CD4-positive, alpha-beta memory T cell (primary cell): ENCODE data around the gene COL7A1. TPM values are rescaled to one million over a fixed set of nuclear protein-coding genes. Genes with fewer than 3 reads are reported as not detected.
A peak's percentile ranks its signal among the peaks of the same experiment; 100 is the strongest.

Experiments used
- CTCF ChIA-PET: fragments of 350-600 bp; sonication (Branson Sonifier 250); formaldehyde crosslinking; loops from one replicate; lab custom pipeline; 2021; ENCODE audit warnings: inconsistent platforms; ENCODE audit not compliant: partially characterized antibody; lab: Charles Lee
- POLR2A ChIA-PET: fragments of 350-600 bp; sonication (Branson Sonifier 250); formaldehyde crosslinking; loops from one replicate; lab custom pipeline; 2021; ENCODE audit not compliant: partially characterized antibody; lab: Charles Lee
- DNase-seq, 5 donors: peaks; one replicate each; pipeline versions ENCODE4 v3.0.0 to v3.0.0-alpha.2; 2020 to 2022; ENCODE audit warnings: mixed read lengths in 1 of 5
- H3K27ac ChIP-seq: one replicate; pipeline ENCODE4 v1.7.0; 2013; ENCODE audit warnings: low read depth, low read length
- H3K27me3 ChIP-seq: 2 replicates; pipeline ENCODE4 v1.7.0; 2013; ENCODE audit warnings: mild to moderate bottlenecking, low read length, moderate library complexity; ENCODE audit not compliant: insufficient read depth
- H3K36me3 ChIP-seq: 2 replicates; pipeline ENCODE4 v1.7.0; 2013; ENCODE audit warnings: mild to moderate bottlenecking, low read length, moderate library complexity; ENCODE audit not compliant: insufficient read depth
- H3K4me1 ChIP-seq: 2 replicates; pipeline ENCODE4 v1.7.0; 2013; ENCODE audit warnings: mild to moderate bottlenecking, low read length, moderate library complexity; ENCODE audit not compliant: insufficient read depth
- H3K4me3 ChIP-seq, 2 donors: one replicate each; pipeline ENCODE4 v1.7.0; 2013; ENCODE audit warnings: low read length in 2 of 2, mild to moderate bottlenecking in 1 of 2
- H3K9me3 ChIP-seq, 2 donors: one replicate each; pipeline ENCODE4 v1.7.0; 2013; ENCODE audit warnings: low read length in 2 of 2, control low read depth in 1 of 2; ENCODE audit not compliant: control insufficient read depth in 1 of 2
- H3K27ac Mint-ChIP-seq, 7 donors: one replicate each; pipeline ENCODE4 v1.8.0; 2020 to 2021; ENCODE audit warnings: mixed read lengths in 7 of 7, mild to moderate bottlenecking in 6 of 7, inconsistent platforms in 3 of 7, moderate library complexity in 3 of 7
- H3K27me3 Mint-ChIP-seq, 2 donors: one replicate each; pipeline ENCODE4 v1.8.0; 2020 to 2021; ENCODE audit warnings: mixed read lengths in 2 of 2
- H3K36me3 Mint-ChIP-seq, 2 donors: one replicate each; pipeline ENCODE4 v1.8.0; 2020 to 2021; ENCODE audit warnings: mixed read lengths in 2 of 2, inconsistent platforms in 1 of 2, mild to moderate bottlenecking in 1 of 2
- H3K4me1 Mint-ChIP-seq, 4 donors: one replicate each; pipeline ENCODE4 v1.8.0; 2020 to 2021; ENCODE audit warnings: mixed read lengths in 4 of 4, mild to moderate bottlenecking in 1 of 4
- H3K4me3 Mint-ChIP-seq, 8 donors: one replicate each; pipeline ENCODE4 v1.8.0; 2020 to 2021; ENCODE audit warnings: mixed read lengths in 8 of 8, mild to moderate bottlenecking in 7 of 8, moderate library complexity in 6 of 8, inconsistent platforms in 3 of 8
- H3K9me3 Mint-ChIP-seq, 8 donors: one replicate each; pipeline ENCODE4 v1.8.0; 2020 to 2021; ENCODE audit warnings: mixed read lengths in 8 of 8, mild to moderate bottlenecking in 5 of 8, inconsistent platforms in 3 of 8, moderate library complexity in 1 of 8
- intact Hi-C: fragments of 100-400 bp; cut with micrococcal nuclease; formaldehyde crosslinking; loops from one replicate; pipeline ENCODE4 v1.15.1; 2023
- microRNA-seq: library from miRNA; unstranded; fragments of <30 nt; microRNA quantifications from one replicate; pipeline ENCODE4 v1.2.0, GENCODE V29; 2021; ENCODE audit warnings: borderline replicate concordance, borderline number of aligned reads, borderline microRNAs expressed, mixed read lengths
- polyA plus RNA-seq, 2 donors: library from polyadenylated mRNA; unstranded; fragments of 300-500 nt; fragmentation: Illumina TruSeq; gene quantifications; one replicate each; pipeline ENCODE4 v1.2.3, GENCODE V29; 2021
- total RNA-seq, 2 experiments: library from RNA; stranded (reverse); gene quantifications; one replicate each; pipeline ENCODE4 v1.2.3, GENCODE V29; 2021

The COL7A1 gene
- total and polyA plus RNA-seq, 4 experiments from 2014 or later: 1.2 to 1.9 TPM; not detected in 2

DNA sequence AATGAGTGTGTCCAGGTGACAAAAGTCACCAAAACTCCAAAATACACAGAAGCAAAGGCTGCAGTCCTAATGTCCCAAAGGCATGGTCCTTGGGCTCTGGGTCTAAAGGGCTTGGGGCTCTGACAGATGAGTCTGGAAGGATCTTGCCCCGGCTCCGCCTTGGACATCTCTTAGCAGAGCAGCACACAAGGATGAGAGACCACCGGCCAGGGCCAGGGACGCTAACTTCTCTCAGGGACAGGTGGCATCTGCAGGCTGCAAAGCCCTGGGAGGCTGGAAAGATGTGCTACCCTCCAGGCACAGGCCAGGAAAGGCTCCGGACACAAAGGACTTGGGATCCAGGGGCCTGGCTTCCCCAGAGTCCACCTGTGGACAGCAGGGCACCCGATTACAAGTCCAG, 77.1 kb downstream of the COL7A1 start:
- intact Hi-C loops: no loop called here
- Histone ChIP-seq H3K4me3 (no peak overlapping the region), H3K27ac (no peak overlapping the region), H3K36me3 (no peaks in the 10 kb centered on the region), H3K9me3 (no peaks in the 10 kb centered on the region), H3K27me3 (no peaks in the 10 kb centered on the region), H3K4me1 (peaks cover 72% of the 10 kb centered on the region)
- Mint-ChIP-seq H3K9me3 (no peaks in the 10 kb centered on the region), H3K4me3 (peak overlapping the region in 3 of 8 donors; percentile 54 to 60 (median 54)), H3K27ac (peak overlapping the region in 6 of 7 donors; percentile 25 to 81 (median 57)), H3K27me3 (no peaks in the 10 kb centered on the region), H3K36me3 (no peaks in the 10 kb centered on the region), H3K4me1 (peaks cover 44 to 81% (median 61%) of the 10 kb centered on the region in 4 donors)
- POLR2A ChIA-PET: interaction anchor here (1.2 to 2.1 kb wide), 2 partner anchors 31 to 39 kb away, joined by 3 to 5 read pairs; no protein-coding TSS in a partner anchor
- CTCF ChIA-PET: interaction anchor here (3.9 kb wide), 1 partner anchor 82 kb away, joined by 15 read pairs; no protein-coding TSS in a partner anchor
- DNase-seq: no peak

DNA sequence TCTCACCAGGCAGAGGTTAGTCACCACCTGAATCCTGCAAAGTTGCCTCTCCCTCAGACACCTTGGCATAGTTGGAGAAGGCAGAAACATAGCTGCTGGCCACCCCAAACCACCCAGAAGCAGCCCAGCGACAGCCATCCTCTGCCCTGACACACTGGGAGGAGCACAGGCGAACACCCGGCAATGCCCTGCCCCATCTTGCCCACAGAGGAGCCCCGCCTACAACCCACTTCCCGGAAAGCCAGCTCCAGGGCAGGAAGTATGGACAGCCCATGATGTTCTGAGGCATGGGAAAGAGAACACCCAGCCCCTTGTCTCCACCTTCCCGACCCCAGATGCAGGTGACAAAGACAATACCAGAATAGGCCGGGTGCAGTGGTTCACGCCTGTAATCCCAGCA, 78.6 kb downstream of the COL7A1 start:
- H3K27me3 Mint-ChIP-seq: no peaks in the 10 kb centered on the region
- intact Hi-C loops: no loop called here
- peak overlapping the region in 6 of 7 donors; percentile 20 to 88 (median 73) for H3K27ac Mint-ChIP-seq
- H3K27ac ChIP-seq: peak overlapping the region; percentile 6
- no peaks in the 10 kb centered on the region for H3K9me3 Mint-ChIP-seq
- POLR2A ChIA-PET: interaction anchor here (0.8 to 2.1 kb wide), 5 partner anchors 34 to 77 kb away, joined by 3 to 5 read pairs (median 4); partner anchors contain the start of genes ATRIP, CCDC51 and TMA7
- H3K36me3 ChIP-seq: no peaks in the 10 kb centered on the region
- peak overlapping the region; percentile 41 to 83 (median 76) for H3K4me3 Mint-ChIP-seq
- peak in 1 of 5 donors; percentile 18 for DNase-seq
- H3K9me3 ChIP-seq: no peaks in the 10 kb centered on the region
- H3K4me3 ChIP-seq: peak overlapping the region in 1 of 2 donors; percentile 26
- H3K36me3 Mint-ChIP-seq: no peaks in the 10 kb centered on the region
- peaks cover 50 to 81% (median 69%) of the 10 kb centered on the region in 4 donors for H3K4me1 Mint-ChIP-seq
- H3K27me3 ChIP-seq: no peaks in the 10 kb centered on the region
- H3K4me1 ChIP-seq: peaks cover 80% of the 10 kb centered on the region
- CTCF ChIA-PET: interaction anchor here (0.8 to 4.0 kb wide), 5 partner anchors 9 to 115 kb away, joined by 4 to 25 read pairs (median 7); no protein-coding TSS in a partner anchor

DNA sequence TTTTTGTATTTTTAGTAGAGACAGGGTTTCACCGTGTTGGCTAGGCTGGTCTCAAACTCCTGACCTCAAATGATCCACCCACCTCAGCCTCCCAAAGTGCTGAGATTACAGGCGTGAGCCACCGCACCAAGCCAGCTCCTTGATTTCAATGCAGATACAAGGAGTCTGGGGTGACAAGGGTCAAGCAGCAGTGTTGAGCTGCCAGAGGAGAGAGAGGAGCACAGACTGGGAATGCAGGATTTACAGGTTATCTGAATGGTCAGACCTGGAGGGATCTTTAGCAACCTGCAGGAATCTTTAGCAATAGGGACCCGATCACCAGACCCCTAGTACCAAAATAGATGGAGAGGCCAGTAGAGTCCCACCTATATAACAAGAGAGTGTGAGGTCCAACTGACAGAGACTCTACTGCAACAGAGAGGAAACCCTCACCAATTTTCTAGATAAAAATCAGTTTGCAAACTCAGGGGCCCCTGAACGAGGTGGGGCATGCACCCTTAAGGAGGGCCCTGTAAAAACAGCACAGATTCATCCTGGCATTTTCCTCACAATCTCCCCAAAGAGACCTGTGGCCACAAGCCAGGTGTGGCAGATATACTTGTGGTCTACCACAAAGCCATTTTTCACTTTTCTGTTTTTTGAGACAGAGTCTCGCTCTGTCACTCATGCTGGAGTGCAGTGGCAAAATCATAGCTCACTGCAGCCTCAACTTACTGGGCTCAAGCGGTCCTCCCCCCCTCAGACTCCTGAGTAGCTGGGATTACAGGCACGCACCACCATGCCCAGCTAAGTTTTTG, 80.5 kb downstream of the COL7A1 start:
- Mint-ChIP-seq H3K27me3 (no peaks in the 10 kb centered on the region), H3K27ac (peak overlapping the region in 6 of 7 donors; percentile 43 to 86 (median 67)), H3K9me3 (no peaks in the 10 kb centered on the region), H3K36me3 (no peaks in the 10 kb centered on the region), H3K4me3 (peak overlapping the region; percentile 52 to 81 (median 72)), H3K4me1 (peaks cover 49 to 81% (median 68%) of the 10 kb centered on the region in 4 donors)
- peak; percentile 56 to 65 (median 62) for DNase-seq
- H3K36me3 ChIP-seq: no peaks in the 10 kb centered on the region
- intact Hi-C loops: loop anchor here (1.0 kb wide), 1 partner anchor 7 kb away; no protein-coding TSS in a partner anchor
- H3K27ac ChIP-seq: peak overlapping the region; percentile 31
- no peaks in the 10 kb centered on the region for H3K27me3 ChIP-seq
- POLR2A ChIA-PET: interaction anchor here (0.5 to 1.5 kb wide), 8 partner anchors 9 to 75 kb away, joined by 3 to 5 read pairs (median 3); partner anchors contain the start of genes ATRIP, CCDC51, PFKFB4 and TMA7
- CTCF ChIA-PET: interaction anchor here (0.6 to 4.0 kb wide), 10 partner anchors 8 to 810 kb away, joined by 3 to 25 read pairs (median 5); no protein-coding TSS in a partner anchor
- no peaks in the 10 kb centered on the region for H3K9me3 ChIP-seq
- H3K4me3 ChIP-seq: no peak overlapping the region
- H3K4me1 ChIP-seq: peaks cover 75% of the 10 kb centered on the region

Small RNAs within 50 kb of the gene (microRNA-seq; reads per million reads assigned to microRNA genes)
- not detected for gene MIR4793
- gene MIR6823: not detected
- not detected for gene MIR711

Other genes with a start within 250 kb of the COL7A1 start
- gene FBXW12, start 223.1 kb downstream of the COL7A1 start, total RNA-seq: not detected
- gene FBXW12, start 223.1 kb downstream of the COL7A1 start, polyA plus RNA-seq: not detected
- gene PLXNB1, start 165.2 kb downstream of the COL7A1 start, total RNA-seq: 1 to 10 TPM; 2.6 to 5.0 TPM
- under 1 TPM in 1 of 2 donors, not detected in 1; 0.48 TPM for gene PLXNB1, start 165.2 kb downstream of the COL7A1 start, polyA plus RNA-seq
- gene CCDC51, start 155.2 kb downstream of the COL7A1 start, total RNA-seq: 1 to 10 TPM; 5.1 to 5.4 TPM
- 10 to 100 TPM in 1 of 2 donors, 1 to 10 TPM in 1; 6.6 to 13.3 TPM for gene CCDC51, start 155.2 kb downstream of the COL7A1 start, polyA plus RNA-seq
- 100 to 1,000 TPM; 309 to 310 TPM for gene TMA7, start 155.1 kb downstream of the COL7A1 start, total RNA-seq
- 100 to 1,000 TPM; 765 to 952 TPM for gene TMA7, start 155.1 kb downstream of the COL7A1 start, polyA plus RNA-seq
- gene ATRIP, start 148.6 kb downstream of the COL7A1 start, total RNA-seq: 10 to 100 TPM; 14.9 to 15.2 TPM
- 10 to 100 TPM; 11.3 to 15.4 TPM for gene ATRIP, start 148.6 kb downstream of the COL7A1 start, polyA plus RNA-seq
- 100 to 1,000 TPM; 218 TPM for gene SHISA5, start 91.2 kb downstream of the COL7A1 start, total RNA-seq
- 100 to 1,000 TPM; 434 to 470 TPM for gene SHISA5, start 91.2 kb downstream of the COL7A1 start, polyA plus RNA-seq
- 1 to 10 TPM; 2.6 to 2.7 TPM for gene PFKFB4, start 38.5 kb downstream of the COL7A1 start, total RNA-seq
- gene PFKFB4, start 38.5 kb downstream of the COL7A1 start, polyA plus RNA-seq: 1 to 10 TPM; 2.5 TPM
- gene UCN2, start 31.5 kb downstream of the COL7A1 start, total RNA-seq: not detected
- not detected for gene UCN2, start 31.5 kb downstream of the COL7A1 start, polyA plus RNA-seq
- gene UQCRC1, start 14.3 kb upstream of the COL7A1 start, total RNA-seq: 10 to 100 TPM; 73.7 to 91.3 TPM
- 100 to 1,000 TPM; 152 to 313 TPM for gene UQCRC1, start 14.3 kb upstream of the COL7A1 start, polyA plus RNA-seq
- not detected for gene TMEM89, start 26.4 kb upstream of the COL7A1 start, total RNA-seq
- not detected for gene TMEM89, start 26.4 kb upstream of the COL7A1 start, polyA plus RNA-seq
- gene SLC26A6, start 40.1 kb upstream of the COL7A1 start, total RNA-seq: 10 to 100 TPM; 31.6 to 32.4 TPM
- 1 to 10 TPM; 3.0 to 3.5 TPM for gene SLC26A6, start 40.1 kb upstream of the COL7A1 start, polyA plus RNA-seq
- 1 to 10 TPM; 3.3 to 3.5 TPM for gene CELSR3, start 67.6 kb upstream of the COL7A1 start, total RNA-seq
- gene CELSR3, start 67.6 kb upstream of the COL7A1 start, polyA plus RNA-seq: under 1 TPM; 0.04 to 0.78 TPM
- gene NCKIPSD, start 90.6 kb upstream of the COL7A1 start, total RNA-seq: 10 to 100 TPM; 20.1 to 21.7 TPM
- gene NCKIPSD, start 90.6 kb upstream of the COL7A1 start, polyA plus RNA-seq: 10 to 100 TPM in 1 of 2 donors, 1 to 10 TPM in 1; 8.3 to 16.1 TPM
- gene IP6K2, start 121.9 kb upstream of the COL7A1 start, total RNA-seq: 10 to 100 TPM; 84.5 to 91.8 TPM
- 10 to 100 TPM; 49.4 to 50.3 TPM for gene IP6K2, start 121.9 kb upstream of the COL7A1 start, polyA plus RNA-seq